GM15510 (cell line): ENCODE results near the gene TIMM44.

Experiments used
- POLR2A ChIP-seq: IDR thresholded peaks from 3 replicates; pipeline ENCODE4 v1.6.1; 2011; ENCODE audit warnings: borderline replicate concordance; ENCODE audit not compliant: insufficient read length; ENCODE audit errors: extremely low read depth

TIMM44 gene

GRCh38 chr19:7943444-7944176 lies at the start of gene TIMM44:
TIMM44 (minus strand) TSS chr19:7943666; CDS start chr19:7943651, 15 bp downstream.
- peak; percentile 90 for TF ChIP-seq POLR2A

- no peak for TF ChIP-seq POLR2A
These were observed 49.1 kb upstream of the TIMM44 start for GRCh38 chr19:7992575-7992974.

- no peak for TF ChIP-seq POLR2A
These were observed 45.7 kb upstream of the TIMM44 start for GRCh38 chr19:7989071-7989575.

- TF ChIP-seq POLR2A, result no peak
These were observed 44.8 kb upstream of the TIMM44 start for GRCh38 chr19:7988307-7988706.

- no peak for TF ChIP-seq POLR2A
These were observed 43.8 kb upstream of the TIMM44 start for GRCh38 chr19:7987114-7987768.

GRCh38 chr19:7986321-7987113 lies 43.1 kb upstream of the TIMM44 start:
- no peak for TF ChIP-seq POLR2A

GRCh38 chr19:7985481-7985911 lies 42.0 kb upstream of the TIMM44 start:
- TF ChIP-seq POLR2A, result no peak

GRCh38 chr19:7983995-7984837 lies 40.8 kb upstream of the TIMM44 start:
- TF ChIP-seq POLR2A, result no peak

GRCh38 chr19:7983286-7983950 lies 40.0 kb upstream of the TIMM44 start:
- TF ChIP-seq POLR2A, result no peak

- TF ChIP-seq POLR2A, result no peak
These were observed 39.2 kb upstream of the TIMM44 start for GRCh38 chr19:7982651-7983099.

GRCh38 chr19:7982103-7982502 lies 38.6 kb upstream of the TIMM44 start:
- no peak for TF ChIP-seq POLR2A

GRCh38 chr19:7981661-7982060 lies 38.2 kb upstream of the TIMM44 start:
- no peak for TF ChIP-seq POLR2A

GRCh38 chr19:7981199-7981598 lies 37.7 kb upstream of the TIMM44 start:
- TF ChIP-seq POLR2A, result no peak

GRCh38 chr19:7980635-7981121 lies 37.2 kb upstream of the TIMM44 start:
- TF ChIP-seq POLR2A, result no peak

- no peak for TF ChIP-seq POLR2A
These were observed 36.7 kb upstream of the TIMM44 start for GRCh38 chr19:7980168-7980567.
